ENCODE data around the gene CUL2. TPM values are rescaled to one million over a fixed set of nuclear protein-coding genes. Genes with fewer than 3 reads are reported as not detected.

The CUL2 gene
- total RNA-seq, 1 experiment from 2014 or later: 15.9 TPM

DNA sequence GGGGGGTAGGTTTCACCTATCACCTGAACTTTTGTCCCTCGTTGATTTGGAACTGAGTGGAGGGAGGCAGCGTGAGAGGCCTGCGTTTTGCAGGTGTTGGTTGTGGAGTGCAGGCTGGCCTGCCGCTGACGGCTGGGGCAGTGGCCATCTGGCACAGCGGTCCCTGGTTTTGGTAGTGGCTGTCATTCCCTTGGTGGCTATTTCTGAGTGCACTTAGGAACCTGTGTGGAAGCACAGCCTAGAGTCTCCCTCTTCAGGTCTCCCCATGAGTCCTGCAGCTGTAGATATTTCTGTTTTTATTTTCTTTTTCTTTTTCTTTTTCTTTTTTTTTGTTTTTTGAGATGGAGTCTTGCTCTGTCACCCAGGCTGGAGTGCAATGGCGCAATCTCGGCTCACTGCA lies 129.2 kb downstream of the CUL2 start:
- Histone ChIP-seq H3K9ac (ENCODE audit: low read length) (no peak overlapping the region), H3K4me3 (ENCODE audit: low read length) (no peak overlapping the region)

DNA sequence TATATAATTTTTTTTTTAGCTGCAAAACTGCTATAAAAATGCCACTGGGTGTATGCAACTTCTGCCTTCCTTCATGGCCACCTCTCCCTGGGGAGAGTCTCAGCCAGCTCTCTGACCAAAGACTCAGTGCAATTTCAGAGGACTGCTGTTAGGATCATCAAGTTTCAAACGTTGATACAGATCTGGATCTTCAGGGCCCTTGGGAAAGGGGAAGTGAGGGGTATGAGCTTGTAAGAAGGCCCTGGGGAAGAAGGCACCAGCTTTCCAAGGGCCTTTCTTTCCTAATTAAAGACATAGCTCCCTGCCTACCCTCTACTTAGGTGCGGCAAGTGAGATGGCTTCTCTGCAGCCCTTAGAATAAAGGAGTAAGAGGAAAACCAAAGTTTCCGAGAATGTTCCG lies 130.4 kb downstream of the CUL2 start:
- no peak overlapping the region for H3K27ac ChIP-seq (ENCODE audit: low read length)
- no peaks in the 10 kb centered on the region for H3K79me2 ChIP-seq (ENCODE audit: low read length)
- H3K9me2 ChIP-seq (replicated peaks; ENCODE audit: insufficient read depth, low read length): no peaks in the 10 kb centered on the region
- no peaks in the 10 kb centered on the region for H3K4me1 ChIP-seq (ENCODE audit: low read length)
- no peaks in the 10 kb centered on the region for H3K36me3 ChIP-seq (ENCODE audit: insufficient read depth, low read length)
- H3K4me3 ChIP-seq (ENCODE audit: low read length): no peak overlapping the region
- no peak for DNase-seq
- H3K4me2 ChIP-seq (ENCODE audit: low read depth, low read length, poor library complexity, severe bottlenecking): no peak overlapping the region
- H3K27me3 ChIP-seq (ENCODE audit: low read length): no peaks in the 10 kb centered on the region
- H3K9me3 ChIP-seq (ENCODE audit: low read length): no peaks in the 10 kb centered on the region
- H2AFZ ChIP-seq (ENCODE audit: low read length): no peak overlapping the region
- no peaks in the 10 kb centered on the region for H4K20me1 ChIP-seq (ENCODE audit: insufficient read depth, low read depth, low read length)
- H3K9ac ChIP-seq (ENCODE audit: low read length): no peak overlapping the region

More for the DNA sequence above, 129.2 kb downstream of the CUL2 start:
- Histone ChIP-seq H3K27me3 (ENCODE audit: low read length) (no peaks in the 10 kb centered on the region), H3K9me3 (ENCODE audit: low read length) (no peaks in the 10 kb centered on the region), H3K79me2 (ENCODE audit: low read length) (no peaks in the 10 kb centered on the region), H2AFZ (ENCODE audit: low read length) (no peak overlapping the region), H3K4me2 (ENCODE audit: low read depth, low read length, poor library complexity, severe bottlenecking) (no peak overlapping the region), H4K20me1 (ENCODE audit: insufficient read depth, low read depth, low read length) (no peaks in the 10 kb centered on the region), H3K9me2 (replicated peaks; ENCODE audit: insufficient read depth, low read length) (no peaks in the 10 kb centered on the region), H3K27ac (ENCODE audit: low read length) (no peak overlapping the region), H3K36me3 (ENCODE audit: insufficient read depth, low read length) (no peaks in the 10 kb centered on the region), H3K4me1 (ENCODE audit: low read length) (no peaks in the 10 kb centered on the region)
- no peak for DNase-seq

DNA sequence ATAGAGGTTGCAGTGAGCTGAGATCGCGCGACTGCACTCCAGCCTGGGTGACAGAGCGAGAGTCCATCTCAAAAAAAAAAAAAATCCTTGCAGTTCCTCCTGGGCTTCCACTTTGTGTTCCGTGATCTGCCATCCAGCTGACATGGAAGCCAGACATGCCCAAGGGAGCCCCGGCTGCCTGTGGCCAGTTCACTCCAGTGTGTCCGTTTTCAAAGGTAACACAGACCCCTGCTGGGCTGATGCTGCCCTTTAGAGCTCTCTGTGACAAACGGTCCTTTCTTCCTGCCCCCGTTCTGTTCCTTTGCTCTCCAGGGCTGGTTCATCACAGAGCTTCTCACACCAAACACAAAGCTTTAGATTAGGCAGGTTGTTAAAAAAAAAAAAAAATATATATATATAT lies 130.8 kb downstream of the CUL2 start:
- Histone ChIP-seq H4K20me1 (ENCODE audit: insufficient read depth, low read depth, low read length) (no peaks in the 10 kb centered on the region), H3K27me3 (ENCODE audit: low read length) (no peaks in the 10 kb centered on the region), H3K9me2 (replicated peaks; ENCODE audit: insufficient read depth, low read length) (no peaks in the 10 kb centered on the region), H2AFZ (ENCODE audit: low read length) (no peak overlapping the region), H3K27ac (ENCODE audit: low read length) (no peak overlapping the region), H3K79me2 (ENCODE audit: low read length) (no peaks in the 10 kb centered on the region), H3K9me3 (ENCODE audit: low read length) (no peaks in the 10 kb centered on the region), H3K36me3 (ENCODE audit: insufficient read depth, low read length) (no peaks in the 10 kb centered on the region), H3K4me3 (ENCODE audit: low read length) (no peak overlapping the region), H3K4me2 (ENCODE audit: low read depth, low read length, poor library complexity, severe bottlenecking) (no peak overlapping the region), H3K9ac (ENCODE audit: low read length) (no peak overlapping the region), H3K4me1 (ENCODE audit: low read length) (no peaks in the 10 kb centered on the region)
- no peak for DNase-seq

Small RNAs within 50 kb of the gene (small RNA-seq; reads per million reads assigned to genes)
- gene MIR3611 (not detected), gene RNU7-77P (not detected)

Other genes starting within 250 kb of the CUL2 start
- 23.2 and 38.8 TPM in 2 replicates for gene CREM, start 36.5 kb upstream of the CUL2 start, total RNA-seq (2014; rRNA removed; shearing (Covaris generic); ENCODE audit: low replicate concordance)
- 19.4 and 25.3 TPM in 2 replicates for gene CCNY, start 246.2 kb upstream of the CUL2 start, total RNA-seq (2014; rRNA removed; shearing (Covaris generic); ENCODE audit: low replicate concordance)